Activated effector memory CD4-positive, alpha-beta T cell treated with Interleukin-2 at 50 U/mL for 16 hours (primary cell): ENCODE measurements around the gene OCIAD1.
"Not testable (repeated sequence)": the region's sequence is repeated elsewhere in the genome, so short reads cannot be mapped to it uniquely, and the experiment has no call there.

Source experiments
- DNase-seq: peaks from one replicate; pipeline ENCODE4 v3.0.0-alpha.2; 2020

Gene OCIAD1

DNA sequence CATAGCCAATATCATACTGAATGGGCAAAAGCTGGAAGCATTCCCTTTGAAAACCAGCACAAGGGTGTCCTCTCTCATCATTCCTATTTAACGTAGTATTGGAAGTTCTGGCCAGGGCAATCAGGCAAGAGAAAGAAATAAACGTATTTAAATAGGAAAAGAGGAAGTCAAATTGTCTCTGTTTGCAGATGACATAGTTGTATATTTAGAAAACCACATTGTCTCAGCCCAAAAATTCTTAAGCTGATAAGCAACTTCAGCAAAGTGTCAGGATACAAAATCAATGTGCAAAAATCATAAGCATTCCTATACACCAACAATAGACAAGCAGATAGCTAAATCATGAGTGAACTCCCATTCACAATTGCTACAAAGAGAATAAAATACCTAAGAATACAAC lies 9.5 kb upstream of the OCIAD1 start:
- DNase-seq = not testable (repeated sequence)

DNA sequence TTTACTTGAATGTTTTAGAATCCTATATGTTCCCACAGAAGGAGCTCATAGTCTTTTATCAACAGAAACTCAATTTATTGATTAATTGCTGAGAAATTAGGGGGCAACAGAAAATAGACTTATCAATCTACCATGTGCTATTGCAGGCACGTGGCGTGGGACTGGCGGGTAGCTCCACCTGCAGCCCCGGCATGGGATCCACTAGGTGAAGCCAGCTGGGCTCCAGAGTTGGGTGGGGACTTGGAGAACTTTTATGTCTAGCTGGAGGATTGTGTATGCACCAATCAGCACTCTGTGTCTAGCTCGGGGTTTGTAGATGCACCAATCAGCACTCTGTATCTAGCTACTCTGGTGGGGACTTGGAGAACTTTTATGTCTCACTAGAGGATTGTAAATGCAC lies 3.3 kb upstream of the OCIAD1 start:
- no peak for DNase-seq

DNA sequence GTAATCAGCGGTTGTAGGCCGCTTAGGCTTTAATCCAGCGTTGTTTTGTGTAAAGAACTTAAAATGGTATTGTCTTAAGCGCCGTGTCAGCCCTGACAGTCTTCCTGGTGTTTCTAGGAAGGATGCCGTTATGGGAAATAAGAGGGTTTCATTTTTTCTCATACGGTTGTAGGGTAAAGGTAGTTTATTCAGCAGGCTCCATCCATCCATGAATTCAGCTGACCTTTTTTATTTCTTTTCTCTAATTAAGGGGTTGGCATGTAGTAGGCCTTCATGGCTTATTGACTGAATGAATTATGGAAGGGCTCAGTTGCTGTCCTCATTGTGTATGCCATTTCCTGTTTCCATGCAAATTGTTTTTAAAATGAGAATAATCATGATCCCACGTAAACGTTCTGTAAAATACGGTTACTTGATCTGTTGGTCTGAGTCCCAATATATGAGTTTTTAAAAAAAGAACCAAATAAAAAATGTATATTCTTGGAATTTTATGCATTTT lies 693 bp downstream of the OCIAD1 start:
- no peak for DNase-seq

DNA sequence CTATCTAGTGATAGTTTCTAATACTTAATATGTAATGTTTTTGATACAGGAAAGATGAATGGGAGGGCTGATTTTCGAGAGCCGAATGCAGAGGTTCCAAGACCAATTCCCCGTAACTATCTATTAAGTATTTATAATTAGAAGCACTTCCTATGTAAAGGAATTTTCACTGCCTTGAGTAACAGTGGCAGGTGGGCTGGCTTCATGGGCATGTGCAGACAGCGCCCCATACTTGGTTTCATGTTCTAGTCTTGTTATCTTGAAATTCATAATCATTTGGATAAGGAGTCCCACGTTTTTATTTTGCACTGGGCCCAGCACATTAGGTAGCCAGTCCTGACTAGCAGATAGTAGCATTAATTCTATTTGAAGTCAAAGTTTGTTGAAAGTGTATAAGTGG lies 1.7 kb downstream of the OCIAD1 start:
- DNase-seq = no peak

DNA sequence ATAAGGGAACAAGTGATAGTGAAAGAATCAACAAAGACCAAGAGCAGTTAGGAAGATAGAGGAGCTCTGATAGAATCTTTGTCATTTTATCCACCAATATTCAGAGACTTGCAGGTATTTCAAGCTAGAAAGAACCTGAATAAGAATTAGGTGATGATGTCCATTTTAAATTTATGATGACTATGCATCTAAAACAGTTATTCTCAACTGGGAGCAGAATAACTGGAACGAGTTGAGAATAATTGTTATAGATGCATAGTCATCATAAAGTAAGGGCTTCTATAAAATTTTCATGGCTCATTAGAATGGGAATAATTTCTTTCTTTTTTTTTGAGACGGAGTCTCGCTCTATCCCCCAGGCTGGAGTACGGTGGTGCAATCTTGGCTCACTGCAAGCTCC lies 5.8 kb downstream of the OCIAD1 start:
- DNase-seq = no peak

DNA sequence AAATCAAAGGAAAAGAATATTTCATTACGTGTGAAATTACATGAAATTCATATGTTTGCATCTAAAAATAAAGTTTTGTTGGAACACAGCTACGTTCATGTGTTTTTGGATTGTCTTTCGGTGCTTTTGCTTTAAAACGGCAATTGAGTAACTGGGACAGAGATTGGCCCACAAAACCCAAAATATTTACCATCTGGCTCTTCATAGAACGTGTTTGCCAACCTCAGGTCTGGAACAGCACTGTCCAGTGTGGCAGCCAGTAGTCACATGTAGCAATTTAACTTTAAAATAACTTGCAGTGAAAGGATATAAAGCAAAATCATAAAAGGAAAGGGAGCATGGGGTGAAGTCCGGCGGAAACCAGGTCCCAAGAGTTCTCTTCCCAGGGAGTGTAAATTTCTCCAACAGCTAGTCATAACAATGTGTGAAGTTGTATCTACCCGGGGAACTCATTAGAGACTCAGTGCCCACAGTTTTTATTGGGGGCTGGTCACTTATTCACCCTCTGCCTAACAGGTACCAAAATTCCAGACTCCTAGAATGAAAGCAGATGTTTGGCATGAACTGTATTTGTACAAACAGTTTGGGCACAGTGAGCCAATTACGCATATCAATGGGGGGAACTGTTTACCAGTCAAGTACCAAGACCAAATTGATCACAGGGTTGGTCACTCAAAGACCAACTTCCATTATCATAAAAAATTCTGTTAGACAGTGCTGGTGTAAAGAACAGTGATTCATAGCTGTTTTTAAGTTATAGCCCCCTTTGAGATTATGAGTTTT lies 10.3 kb downstream of the OCIAD1 start:
- DNase-seq = no peak

DNA sequence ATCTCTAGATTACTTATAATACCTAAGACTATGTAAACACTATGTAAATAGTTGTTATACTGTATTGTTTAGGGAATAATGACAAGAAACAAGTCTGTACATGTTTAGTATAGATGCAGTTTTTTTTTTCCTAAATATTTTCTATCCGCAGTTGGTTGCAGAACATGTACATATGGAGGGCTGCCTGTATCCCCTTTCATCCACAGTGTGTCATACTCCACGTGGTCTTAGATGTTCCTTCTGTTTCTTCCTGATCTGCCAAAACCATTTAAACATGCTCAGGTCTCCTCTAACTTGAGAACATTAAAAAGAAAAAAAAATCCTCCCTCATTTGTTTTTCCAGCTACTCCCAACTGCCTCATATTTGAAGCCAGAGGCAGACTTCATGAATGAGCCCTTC lies 14.0 kb downstream of the OCIAD1 start:
- DNase-seq = no peak

DNA sequence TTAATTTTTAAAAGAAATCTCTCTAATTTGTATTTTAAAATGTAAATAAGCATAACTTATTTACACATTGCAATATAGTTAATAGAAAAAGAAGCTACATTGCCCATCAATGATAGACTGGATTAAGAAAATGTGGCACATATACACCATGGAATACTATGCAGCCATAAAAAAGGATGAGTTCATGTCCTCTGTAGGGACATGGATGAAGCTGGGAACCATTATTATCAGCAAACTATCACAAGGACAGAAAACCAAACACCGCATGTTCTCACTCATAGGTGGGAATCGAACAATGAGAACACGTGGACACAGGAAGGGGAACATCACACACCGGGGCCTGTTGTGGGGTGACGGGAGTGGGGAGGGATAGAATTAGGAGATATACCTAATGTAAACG lies 17.9 kb downstream of the OCIAD1 start:
- not testable (repeated sequence) for DNase-seq

DNA sequence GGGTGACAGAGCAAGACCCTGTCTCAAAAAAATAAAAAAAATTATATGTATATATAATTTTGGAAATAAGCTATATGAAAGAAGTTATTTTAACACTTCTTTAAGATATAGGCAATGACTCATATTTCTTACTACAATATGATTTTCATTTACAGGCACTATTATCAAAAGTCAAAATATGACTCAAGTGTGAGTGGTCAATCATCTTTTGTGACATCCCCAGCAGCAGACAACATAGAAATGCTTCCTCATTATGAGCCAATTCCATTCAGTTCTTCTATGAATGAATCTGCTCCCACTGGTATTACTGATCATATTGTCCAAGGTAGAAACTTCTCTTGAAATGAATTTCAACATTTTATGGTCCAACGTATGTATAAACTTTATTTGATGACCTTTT lies 20.8 kb downstream of the OCIAD1 start:
- no peak for DNase-seq

DNA sequence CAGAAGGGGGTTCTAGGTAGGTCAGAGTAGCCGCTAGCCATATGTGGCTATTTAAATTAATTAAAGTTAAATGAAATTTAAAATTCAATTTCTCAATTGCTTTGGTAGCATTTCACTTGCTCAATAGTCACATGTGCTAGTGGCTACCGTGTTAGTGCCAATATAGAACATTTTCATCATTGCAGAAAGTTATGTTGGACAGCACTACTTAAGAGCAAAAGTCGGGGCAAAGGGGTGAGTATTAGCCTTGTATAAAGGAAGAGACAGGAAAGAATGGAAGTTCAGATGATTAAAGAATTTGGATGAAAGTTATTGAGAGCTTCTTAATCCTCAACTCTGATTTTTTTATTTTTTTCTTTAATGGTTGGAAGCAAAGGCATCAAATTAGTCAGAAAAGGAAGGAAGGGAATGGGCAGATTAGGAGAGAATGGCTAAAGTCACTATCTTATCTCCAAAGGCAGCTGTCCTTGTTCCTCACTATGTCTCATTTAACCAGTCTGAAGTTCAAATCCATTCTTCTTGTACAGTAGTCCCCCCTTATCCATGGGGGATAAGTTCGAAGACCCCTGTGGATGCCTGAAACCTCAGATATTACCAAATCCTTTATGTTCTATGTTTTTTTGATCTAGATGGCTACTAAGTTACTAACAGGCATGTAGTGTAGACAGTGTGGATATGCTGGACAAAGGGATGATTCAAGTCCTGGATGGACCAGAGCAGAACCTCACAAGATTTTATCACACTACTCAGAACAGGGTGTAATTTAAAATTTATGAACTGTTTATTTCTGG lies 22.9 kb downstream of the OCIAD1 start:
- DNase-seq = no peak

DNA sequence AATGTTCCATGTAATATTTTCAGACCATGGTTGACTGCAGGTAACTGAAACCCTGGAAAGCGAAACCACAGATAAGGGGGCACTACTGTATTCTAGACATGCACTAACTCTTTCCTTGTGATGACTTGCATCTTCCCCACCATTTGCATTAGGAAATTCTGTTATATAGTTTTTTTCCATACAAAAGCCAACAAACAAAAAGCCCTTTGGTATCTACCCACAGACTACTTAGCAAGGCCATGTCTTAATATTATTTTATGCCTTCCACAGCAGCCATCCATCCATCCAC lies 23.5 kb downstream of the OCIAD1 start:
- DNase-seq = no peak

DNA sequence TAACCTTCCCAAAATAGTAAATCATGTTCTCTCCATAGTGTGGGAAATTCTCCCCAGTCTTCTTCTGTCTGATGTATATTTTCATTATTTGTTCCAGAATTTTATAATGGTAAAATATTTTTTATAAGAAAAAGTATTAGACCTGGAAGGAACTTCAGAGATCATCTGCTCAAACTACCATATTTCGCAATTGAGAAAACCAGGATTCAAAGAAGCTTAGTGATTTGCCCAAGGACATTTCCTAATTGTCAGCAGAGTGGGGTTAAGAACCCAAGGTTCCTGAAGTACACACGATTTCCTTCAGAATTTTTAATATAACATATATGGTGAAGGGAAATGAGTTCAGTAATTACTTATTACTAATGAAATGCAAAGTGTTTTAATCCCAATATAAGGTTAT lies 24.1 kb downstream of the OCIAD1 start:
- no peak for DNase-seq

DNA sequence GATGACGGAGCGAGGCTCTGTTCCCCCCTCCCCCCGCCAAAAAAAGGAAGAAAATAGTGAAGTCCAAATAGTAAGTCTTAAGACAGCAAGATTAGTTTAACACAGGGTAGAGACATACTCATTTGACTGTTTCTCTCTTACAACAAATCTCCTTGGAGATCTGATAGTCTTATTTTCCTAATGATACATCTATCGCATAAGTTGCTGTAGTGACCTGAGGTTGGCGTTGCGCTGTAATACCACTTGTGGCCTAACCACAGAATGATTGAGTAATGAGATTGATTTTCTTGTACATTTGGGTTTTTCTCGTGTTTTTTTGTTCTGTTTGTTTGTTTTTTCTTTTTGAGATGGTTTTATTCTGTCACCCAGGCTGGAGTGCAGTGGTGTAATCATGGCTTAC lies 27.2 kb downstream of the OCIAD1 start:
- no peak for DNase-seq

DNA sequence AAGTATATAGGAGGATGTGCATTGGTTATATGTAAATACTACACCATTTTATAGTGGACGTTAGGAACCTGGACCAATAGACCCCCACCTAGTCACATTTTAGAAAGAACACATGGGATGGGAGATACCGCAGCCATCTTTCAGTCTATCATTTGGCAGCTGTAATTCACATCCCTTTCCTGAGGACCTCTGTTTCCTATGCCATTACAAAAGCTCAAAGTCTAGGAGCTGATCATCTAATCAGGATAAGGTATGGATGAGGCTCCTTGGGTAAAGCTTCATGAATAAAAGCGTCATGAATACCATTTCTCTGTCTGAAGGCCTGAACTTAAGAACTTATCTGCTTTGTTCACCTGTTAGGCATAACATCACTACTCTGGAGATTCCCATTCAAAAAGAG lies 31.1 kb downstream of the OCIAD1 start:
- no peak for DNase-seq

DNA sequence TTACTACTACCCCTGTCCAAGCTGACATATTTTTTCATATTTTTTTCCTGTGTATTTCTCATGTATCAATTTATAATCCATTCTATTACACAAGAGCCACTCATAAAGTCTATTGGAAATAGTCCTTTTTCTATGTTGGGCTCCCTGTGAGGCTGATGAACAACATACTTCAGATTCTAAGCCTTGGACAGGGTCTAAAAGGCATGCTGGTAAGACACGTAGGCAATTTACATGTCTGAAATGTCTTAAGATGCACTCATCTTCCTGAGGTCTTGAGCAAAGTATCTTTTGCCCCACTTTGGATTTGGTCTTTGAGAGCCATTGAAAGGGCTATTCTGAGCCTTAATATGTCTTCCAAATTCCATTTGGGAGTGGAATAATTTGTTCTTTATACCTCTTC lies 31.8 kb downstream of the OCIAD1 start:
- no peak for DNase-seq

DNA sequence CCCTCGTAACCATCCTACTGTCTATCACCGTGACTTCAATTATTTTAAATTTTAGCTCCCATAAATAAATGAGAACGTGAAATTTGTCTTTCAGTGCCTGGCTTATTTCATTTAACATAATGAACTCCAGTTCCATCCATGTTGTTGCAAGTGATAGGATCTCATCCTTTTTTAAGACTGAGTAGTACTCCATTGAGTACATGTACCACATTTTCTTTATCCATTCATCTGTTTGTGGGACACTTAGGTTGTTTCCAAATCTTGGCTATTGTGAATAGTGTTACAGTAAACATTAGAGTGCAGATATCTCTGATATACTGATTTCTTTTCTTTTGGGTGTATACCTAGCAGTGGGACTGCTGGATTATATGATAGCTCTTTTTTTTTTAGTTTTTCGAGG lies 32.8 kb downstream of the OCIAD1 start:
- DNase-seq = no peak

DNA sequence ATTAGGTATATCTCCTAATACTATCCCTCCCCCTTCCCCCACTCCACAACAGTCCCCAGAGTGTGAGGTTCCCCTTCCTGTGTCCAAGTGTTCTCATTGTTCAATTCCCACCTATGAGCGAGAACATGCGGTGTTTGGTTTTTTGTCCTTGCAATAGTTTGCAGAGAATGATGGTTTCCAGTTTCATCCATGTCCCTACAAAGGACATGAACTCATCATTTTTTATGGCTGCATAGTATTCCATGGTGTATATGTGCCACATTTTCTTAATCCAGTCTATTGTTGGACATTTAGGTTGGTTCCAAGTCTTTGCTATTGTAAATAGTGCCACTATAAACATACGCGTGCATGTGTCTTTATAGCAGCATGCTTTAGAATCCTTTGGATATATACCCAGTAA lies 33.8 kb downstream of the OCIAD1 start:
- DNase-seq = not testable (repeated sequence)

DNA sequence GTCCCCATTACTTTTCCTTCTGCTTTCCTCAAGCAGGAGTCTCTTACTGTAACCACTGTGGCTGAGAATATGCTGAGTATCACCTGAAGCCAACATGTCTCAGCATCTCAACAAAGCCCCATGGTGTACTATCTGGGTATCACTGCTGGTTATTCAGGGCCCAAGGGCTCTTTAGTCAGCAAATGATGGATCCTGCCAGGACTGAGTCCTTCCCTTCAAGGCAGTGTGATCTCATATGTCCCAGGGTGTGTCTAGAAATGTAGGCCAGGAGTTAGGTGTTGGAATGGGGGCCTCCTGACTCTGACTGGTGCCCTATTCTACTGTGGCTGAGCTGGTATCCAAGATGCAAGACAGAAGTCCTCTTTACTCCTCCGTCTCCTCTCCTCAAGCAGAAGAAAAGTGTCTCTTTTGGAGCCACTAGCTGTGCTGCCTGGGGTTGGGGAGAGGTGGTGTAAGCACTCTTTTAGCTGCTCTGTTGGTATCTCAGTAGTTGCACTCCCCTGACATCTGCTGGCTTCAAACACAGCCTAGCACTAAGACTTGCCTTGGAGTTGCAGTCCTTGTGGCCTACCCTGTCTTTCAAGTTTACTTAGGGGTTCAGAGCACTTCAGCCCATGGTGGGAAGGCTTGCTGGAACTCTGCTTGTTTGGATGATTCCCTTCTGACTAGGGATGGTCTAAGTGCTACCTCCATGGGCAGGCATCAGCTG lies 47.1 kb downstream of the OCIAD1 start:
- DNase-seq = no peak

DNA sequence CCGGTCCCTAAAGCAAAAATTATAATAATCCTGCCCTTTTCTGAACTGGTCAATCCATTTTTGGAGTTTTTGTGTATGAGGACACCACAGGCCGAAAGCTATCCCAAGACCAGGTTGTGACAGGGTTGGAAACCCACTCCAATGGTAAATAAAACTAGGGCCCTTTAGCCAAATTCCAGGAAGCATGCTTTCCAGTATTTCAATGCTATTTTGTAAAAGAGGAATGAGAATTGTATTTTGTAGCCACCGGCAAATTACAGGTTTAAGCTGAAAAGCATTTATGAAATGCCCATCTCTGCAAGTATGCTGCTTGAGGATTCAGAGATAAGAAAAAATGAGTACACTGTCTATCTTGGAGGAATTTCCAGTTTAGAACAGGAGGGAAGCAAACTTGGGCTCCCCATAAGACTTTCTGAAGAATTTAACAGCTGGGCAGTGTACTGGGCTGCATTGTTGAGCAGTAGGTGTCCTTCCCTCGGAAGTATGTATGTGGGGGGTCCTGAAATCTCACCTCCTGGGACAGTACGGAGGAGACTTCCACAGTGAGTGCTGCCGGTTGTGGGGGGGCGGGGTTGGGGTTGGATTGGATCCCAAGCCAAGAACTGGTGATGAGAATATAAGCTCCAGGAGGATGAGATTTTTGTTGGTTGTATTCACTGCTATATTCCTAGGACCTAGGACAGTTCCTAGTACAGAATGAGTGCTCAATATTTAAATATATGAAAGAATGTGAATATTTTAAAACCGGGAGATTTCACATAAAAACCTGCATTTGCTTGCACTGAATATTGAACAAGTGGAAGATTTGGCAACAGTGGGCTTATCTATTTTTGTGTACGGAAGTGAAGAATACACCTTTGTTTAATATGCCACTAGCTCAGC lies 48.9 kb downstream of the OCIAD1 start:
- no peak for DNase-seq

DNA sequence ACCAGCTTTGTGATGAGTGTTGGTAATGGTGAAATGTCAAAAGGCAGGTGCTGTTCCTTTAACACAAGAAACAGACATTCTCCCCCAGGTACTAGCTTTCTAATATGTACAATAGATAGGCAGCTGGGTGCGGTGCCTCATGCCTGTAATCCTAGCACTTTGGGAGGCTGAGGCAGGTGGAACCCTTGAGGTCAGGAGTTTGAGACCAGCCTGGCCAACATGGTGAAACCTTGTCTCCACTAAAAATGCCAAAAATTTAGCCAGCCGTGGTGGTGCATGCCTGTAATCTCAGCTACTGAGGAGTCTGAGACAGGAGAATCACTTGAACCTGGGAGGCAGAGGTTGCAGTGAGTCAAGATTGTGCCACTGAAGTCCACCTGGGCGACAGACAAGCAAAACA lies 50.8 kb downstream of the OCIAD1 start:
- not testable (repeated sequence) for DNase-seq

DNA sequence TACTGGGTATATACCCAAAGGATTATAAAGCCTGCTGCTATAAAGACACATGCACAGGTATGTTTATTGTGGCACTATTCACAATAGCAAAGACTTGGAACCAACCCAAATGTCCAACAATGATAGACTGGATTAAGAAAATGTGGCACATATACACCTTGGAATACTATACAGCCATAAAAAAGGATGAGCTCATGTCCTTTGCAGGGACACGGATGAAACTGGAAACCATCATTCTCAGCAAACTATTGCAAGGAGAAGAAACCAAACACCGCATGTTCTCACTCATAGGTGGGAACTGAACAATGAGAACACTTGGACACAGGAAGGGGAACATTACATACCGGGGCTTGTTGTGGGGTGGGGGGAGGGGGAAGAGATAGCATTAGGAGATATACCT lies 58.9 kb downstream of the OCIAD1 start:
- not testable (repeated sequence) for DNase-seq

DNA sequence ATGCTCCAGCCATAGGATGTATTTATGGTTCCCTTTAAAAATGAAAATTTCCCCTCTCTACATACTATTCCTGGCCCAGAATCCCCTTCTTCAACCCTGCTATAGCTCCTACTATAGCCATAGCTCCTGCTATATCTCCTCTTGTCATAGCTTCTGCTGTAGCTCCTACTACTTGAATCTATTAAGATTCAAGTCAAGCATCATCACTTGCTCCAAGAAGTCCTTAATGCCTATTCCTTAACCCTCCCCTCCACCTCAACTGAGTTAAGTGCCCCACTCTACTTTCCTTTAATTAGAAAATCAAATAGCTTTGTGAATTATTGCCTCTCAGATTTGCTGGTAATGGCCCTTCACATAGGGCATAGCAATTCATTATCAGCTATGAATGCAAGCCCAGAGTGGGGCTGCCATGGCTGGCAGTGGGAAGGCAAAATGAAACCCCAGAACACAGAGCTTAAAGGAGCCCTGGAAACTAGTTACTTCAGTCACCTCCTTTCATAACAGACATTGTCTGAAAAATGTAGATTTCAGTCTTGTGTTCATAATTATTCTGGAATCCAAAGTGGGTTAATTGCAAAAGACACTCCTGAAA lies 60.2 kb downstream of the OCIAD1 start:
- no peak for DNase-seq
